Esophagus muscularis mucosa (tissue), 3 donors: ENCODE measurements around the gene RAB37.

Experiments
- CTCF ChIP-seq, 3 experiments: fragments of 200-600 bp in 2 of 3; fragments of 450-650 bp in 1 of 3; sonication (generic) in 2 of 3; IDR thresholded peaks; one replicate each; pipeline ENCODE4 v1.5.1; 2017 to 2019; ENCODE audit warnings: antibody characterized with exemption in 3 of 3, mild to moderate bottlenecking in 2 of 3, moderate library complexity in 1 of 3
- POLR2A ChIP-seq: fragments of 450-650 bp; IDR thresholded peaks from one replicate; pipeline ENCODE4 v1.6.1; 2017; ENCODE audit warnings: antibody characterized with exemption, moderate library complexity, mild to moderate bottlenecking, low read depth
- POLR2AphosphoS5 ChIP-seq, 2 donors: sonication (generic); formaldehyde crosslinking; IDR thresholded peaks; one replicate each; pipeline ENCODE4 v1.6.1; 2017; ENCODE audit warnings: antibody characterized with exemption in 2 of 2

- TF ChIP-seq POLR2AphosphoS5 (IDR thresholded peaks at IDR 0.05) (no peak), POLR2A (no peak), CTCF (IDR thresholded peaks at IDR 0.05) (no peak)
Measured at GRCh38 chr17:74690409-74690825, 46.6 kb upstream of the RAB37 start.
